ENCODE results near the gene RSL1D1. TPM values are rescaled to one million over a fixed set of nuclear protein-coding genes. Genes with fewer than 3 reads are reported as not detected.

RSL1D1 gene
- total RNA-seq, 4 donors from 2014 or later, result 82.4 to 426 (median 182) TPM

DNA sequence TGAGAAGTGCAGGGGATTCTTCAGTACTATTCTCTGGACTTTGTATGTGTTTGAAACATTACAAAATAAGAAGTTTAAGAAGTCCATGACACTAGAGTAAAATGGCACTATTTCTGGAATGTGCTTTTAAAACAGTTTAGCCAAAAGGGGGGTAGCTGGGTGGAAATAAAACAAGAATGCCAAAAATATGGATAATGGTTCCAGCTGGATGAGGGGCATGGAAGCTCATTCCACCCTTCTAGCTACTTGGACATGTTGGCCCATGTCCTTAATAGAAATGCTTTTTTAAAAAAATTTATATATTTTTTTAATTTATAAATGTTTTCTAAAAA is 67.3 kb downstream of the RSL1D1 start:
- H3K9me3 ChIP-seq, result no peaks in the 10 kb centered on the region
- peak overlapping the region; percentile 89 to 98 (median 97) for H3K27ac ChIP-seq
- no peak overlapping the region for H3K4me3 ChIP-seq (replicated peaks in 1 of 3)
- DNase-seq, result no peak
- no peaks in the 10 kb centered on the region for H3K27me3 ChIP-seq
- intact Hi-C loops (cut with DNase I), result no loop called here
- TF ChIP-seq POLR2A (IDR thresholded peaks at IDR 0.05), result no peak
- TF ChIP-seq, protein P1, sequence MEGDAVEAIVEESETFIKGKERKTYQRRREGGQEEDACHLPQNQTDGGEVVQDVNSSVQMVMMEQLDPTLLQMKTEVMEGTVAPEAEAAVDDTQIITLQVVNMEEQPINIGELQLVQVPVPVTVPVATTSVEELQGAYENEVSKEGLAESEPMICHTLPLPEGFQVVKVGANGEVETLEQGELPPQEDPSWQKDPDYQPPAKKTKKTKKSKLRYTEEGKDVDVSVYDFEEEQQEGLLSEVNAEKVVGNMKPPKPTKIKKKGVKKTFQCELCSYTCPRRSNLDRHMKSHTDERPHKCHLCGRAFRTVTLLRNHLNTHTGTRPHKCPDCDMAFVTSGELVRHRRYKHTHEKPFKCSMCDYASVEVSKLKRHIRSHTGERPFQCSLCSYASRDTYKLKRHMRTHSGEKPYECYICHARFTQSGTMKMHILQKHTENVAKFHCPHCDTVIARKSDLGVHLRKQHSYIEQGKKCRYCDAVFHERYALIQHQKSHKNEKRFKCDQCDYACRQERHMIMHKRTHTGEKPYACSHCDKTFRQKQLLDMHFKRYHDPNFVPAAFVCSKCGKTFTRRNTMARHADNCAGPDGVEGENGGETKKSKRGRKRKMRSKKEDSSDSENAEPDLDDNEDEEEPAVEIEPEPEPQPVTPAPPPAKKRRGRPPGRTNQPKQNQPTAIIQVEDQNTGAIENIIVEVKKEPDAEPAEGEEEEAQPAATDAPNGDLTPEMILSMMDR (IDR thresholded peaks at IDR 0.05), result no peak
- H3K36me3 ChIP-seq, result peaks cover 0 to 1% of the 10 kb centered on the region in 2 donors
- peaks cover 42 to 53% of the 10 kb centered on the region in 2 donors for H3K4me1 ChIP-seq

Other genes with a start within 250 kb of the RSL1D1 start
- 10 to 100 TPM; 31.5 to 50.6 (median 36.3) TPM for gene SNN, start 183.1 kb downstream of the RSL1D1 start, total RNA-seq
- 100 to 1,000 TPM in 3 of 4 donors, 10 to 100 TPM in 1; 77.3 to 135 (median 115) TPM for gene TXNDC11, start 108.7 kb downstream of the RSL1D1 start, total RNA-seq
- gene ZC3H7A, start 54.3 kb downstream of the RSL1D1 start, total RNA-seq, result 100 to 1,000 TPM in 1 of 4 donors, 10 to 100 TPM in 3; 48.9 to 105 (median 62.7) TPM
- 100 to 1,000 TPM in 1 of 4 donors, 10 to 100 TPM in 3; 71.9 to 106 (median 86.6) TPM for gene GSPT1, start 64.4 kb upstream of the RSL1D1 start, total RNA-seq
- 10 to 100 TPM in 1 of 4 donors, 1 to 10 TPM in 3; 5.9 to 34.4 (median 9.7) TPM for gene NPIPB2, start 90.5 kb upstream of the RSL1D1 start, total RNA-seq
- gene TNFRSF17, start 113.7 kb upstream of the RSL1D1 start, total RNA-seq, result under 1 TPM in 1 of 4 donors, not detected in 3; 0.67 TPM
- gene SNX29, start 125.2 kb upstream of the RSL1D1 start, total RNA-seq, result 10 to 100 TPM; 20.8 to 51.1 (median 31.5) TPM

All from thyroid gland (tissue), 4 donors.